ENCODE data around the gene KIR3DL3.
"Not testable (repeated sequence)": the region's sequence is repeated elsewhere in the genome, so short reads cannot be mapped to it uniquely, and the experiment has no call there.

Gene KIR3DL3

GRCh38 chr19:54696117-54696548 lies 28.1 kb upstream of the KIR3DL3 start (continued):
- no peak for TF ChIP-seq ZNF70 (CRISPR knock-in tag; IDR thresholded peaks at IDR 0.05)
- no peak for TF ChIP-seq ISL1 (CRISPR knock-in tag; IDR thresholded peaks at IDR 0.05)

DNA sequence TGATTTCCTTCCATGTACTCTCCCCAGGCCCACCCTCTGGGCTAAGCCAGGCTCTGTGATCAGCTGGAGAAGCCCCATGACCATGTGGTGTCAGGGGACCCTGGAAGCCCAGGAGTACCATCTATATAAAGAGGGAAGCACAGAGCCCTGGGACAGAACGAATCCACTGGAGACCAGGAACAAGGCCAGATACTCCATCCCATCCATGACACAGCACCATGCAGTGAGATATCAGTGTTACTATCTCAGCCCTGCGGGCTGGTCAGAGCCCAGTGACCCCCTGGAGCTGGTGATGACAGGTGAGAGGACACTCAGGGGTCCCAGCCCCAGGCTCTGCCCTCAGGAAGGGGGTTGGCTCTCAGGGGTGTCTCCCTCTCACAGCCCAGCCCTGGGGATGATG lies 27.5 kb upstream of the KIR3DL3 start:
- ATAC-seq, result no peak
- TF ChIP-seq ZNF565 (CRISPR knock-in tag; conservative IDR thresholded peaks at IDR 0.05; ENCODE audit: low read depth) (no peak), ZFP30 (CRISPR knock-in tag; IDR thresholded peaks at IDR 0.05) (no peak), ARNTL (CRISPR knock-in tag; IDR thresholded peaks at IDR 0.05; ENCODE audit: borderline replicate concordance, low read depth) (no peak), BACH2 (CRISPR knock-in tag; IDR thresholded peaks at IDR 0.05; ENCODE audit: borderline replicate concordance) (no peak), CREB5 (CRISPR knock-in tag; IDR thresholded peaks at IDR 0.05; ENCODE audit: low read depth) (no peak), CSDC2 (CRISPR knock-in tag; IDR thresholded peaks at IDR 0.05) (no peak)

GRCh38 chr19:54697716-54698115 lies 26.5 kb upstream of the KIR3DL3 start:
- not testable (repeated sequence) for ATAC-seq

GRCh38 chr19:54704928-54705327 lies 19.3 kb upstream of the KIR3DL3 start:
- no peak for ATAC-seq
- TF ChIP-seq ISL1 (CRISPR knock-in tag; IDR thresholded peaks at IDR 0.05) (no peak), ESRRG (CRISPR knock-in tag; IDR thresholded peaks at IDR 0.05) (no peak), SNAI2 (CRISPR knock-in tag; IDR thresholded peaks at IDR 0.05) (no peak), GLIS3 (CRISPR knock-in tag; IDR thresholded peaks at IDR 0.05) (no peak), ZFP3 (CRISPR knock-in tag; IDR thresholded peaks at IDR 0.05) (no peak), ARNTL (CRISPR knock-in tag; IDR thresholded peaks at IDR 0.05; ENCODE audit: borderline replicate concordance, low read depth) (no peak), ZNF8 (CRISPR knock-in tag; IDR thresholded peaks at IDR 0.05) (no peak)
- TF ChIP-seq, protein P1, sequence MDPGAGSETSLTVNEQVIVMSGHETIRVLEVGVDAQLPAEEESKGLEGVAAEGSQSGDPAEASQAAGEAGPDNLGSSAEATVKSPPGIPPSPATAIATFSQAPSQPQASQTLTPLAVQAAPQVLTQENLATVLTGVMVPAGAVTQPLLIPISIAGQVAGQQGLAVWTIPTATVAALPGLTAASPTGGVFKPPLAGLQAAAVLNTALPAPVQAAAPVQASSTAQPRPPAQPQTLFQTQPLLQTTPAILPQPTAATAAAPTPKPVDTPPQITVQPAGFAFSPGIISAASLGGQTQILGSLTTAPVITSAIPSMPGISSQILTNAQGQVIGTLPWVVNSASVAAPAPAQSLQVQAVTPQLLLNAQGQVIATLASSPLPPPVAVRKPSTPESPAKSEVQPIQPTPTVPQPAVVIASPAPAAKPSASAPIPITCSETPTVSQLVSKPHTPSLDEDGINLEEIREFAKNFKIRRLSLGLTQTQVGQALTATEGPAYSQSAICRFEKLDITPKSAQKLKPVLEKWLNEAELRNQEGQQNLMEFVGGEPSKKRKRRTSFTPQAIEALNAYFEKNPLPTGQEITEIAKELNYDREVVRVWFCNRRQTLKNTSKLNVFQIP (CRISPR knock-in tag; IDR thresholded peaks at IDR 0.05; ENCODE audit: borderline replicate concordance, low read depth), result no peak
- TF ChIP-seq, protein P2, sequence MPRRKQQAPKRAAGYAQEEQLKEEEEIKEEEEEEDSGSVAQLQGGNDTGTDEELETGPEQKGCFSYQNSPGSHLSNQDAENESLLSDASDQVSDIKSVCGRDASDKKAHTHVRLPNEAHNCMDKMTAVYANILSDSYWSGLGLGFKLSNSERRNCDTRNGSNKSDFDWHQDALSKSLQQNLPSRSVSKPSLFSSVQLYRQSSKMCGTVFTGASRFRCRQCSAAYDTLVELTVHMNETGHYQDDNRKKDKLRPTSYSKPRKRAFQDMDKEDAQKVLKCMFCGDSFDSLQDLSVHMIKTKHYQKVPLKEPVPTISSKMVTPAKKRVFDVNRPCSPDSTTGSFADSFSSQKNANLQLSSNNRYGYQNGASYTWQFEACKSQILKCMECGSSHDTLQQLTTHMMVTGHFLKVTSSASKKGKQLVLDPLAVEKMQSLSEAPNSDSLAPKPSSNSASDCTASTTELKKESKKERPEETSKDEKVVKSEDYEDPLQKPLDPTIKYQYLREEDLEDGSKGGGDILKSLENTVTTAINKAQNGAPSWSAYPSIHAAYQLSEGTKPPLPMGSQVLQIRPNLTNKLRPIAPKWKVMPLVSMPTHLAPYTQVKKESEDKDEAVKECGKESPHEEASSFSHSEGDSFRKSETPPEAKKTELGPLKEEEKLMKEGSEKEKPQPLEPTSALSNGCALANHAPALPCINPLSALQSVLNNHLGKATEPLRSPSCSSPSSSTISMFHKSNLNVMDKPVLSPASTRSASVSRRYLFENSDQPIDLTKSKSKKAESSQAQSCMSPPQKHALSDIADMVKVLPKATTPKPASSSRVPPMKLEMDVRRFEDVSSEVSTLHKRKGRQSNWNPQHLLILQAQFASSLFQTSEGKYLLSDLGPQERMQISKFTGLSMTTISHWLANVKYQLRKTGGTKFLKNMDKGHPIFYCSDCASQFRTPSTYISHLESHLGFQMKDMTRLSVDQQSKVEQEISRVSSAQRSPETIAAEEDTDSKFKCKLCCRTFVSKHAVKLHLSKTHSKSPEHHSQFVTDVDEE (CRISPR knock-in tag; IDR thresholded peaks at IDR 0.05), result no peak

DNA sequence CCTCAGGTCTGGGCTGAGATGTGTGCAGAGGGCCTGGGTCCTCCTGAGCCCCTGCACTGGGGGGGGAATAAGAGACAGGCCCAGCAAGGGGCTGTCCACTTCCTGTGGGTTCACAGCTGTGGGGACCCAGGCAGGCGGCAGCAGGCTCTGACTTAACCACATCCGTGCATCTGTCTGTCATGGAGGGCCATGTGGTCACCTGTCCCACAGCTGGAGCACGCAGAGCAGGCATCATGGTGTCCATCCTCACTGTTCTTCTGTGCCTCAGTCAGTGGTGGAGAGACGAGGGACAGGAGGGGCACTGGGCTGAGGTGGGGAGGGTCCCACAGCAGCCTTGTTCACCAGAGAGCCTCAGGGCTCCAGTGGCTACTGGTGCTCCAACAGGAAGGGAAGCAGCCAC lies 16.3 kb upstream of the KIR3DL3 start:
- no peak for ATAC-seq
- no peak for TF ChIP-seq ZNF8 (CRISPR knock-in tag; IDR thresholded peaks at IDR 0.05)
- no peak for TF ChIP-seq PPARA (CRISPR knock-in tag; IDR thresholded peaks at IDR 0.05; ENCODE audit: borderline replicate concordance)
- TF ChIP-seq GLIS3 (CRISPR knock-in tag; IDR thresholded peaks at IDR 0.05), result no peak
- TF ChIP-seq RARB (CRISPR knock-in tag; IDR thresholded peaks at IDR 0.05), result no peak
- TF ChIP-seq ZNF565 (CRISPR knock-in tag; conservative IDR thresholded peaks at IDR 0.05; ENCODE audit: low read depth), result no peak
- TF ChIP-seq ZFP3 (CRISPR knock-in tag; IDR thresholded peaks at IDR 0.05), result no peak
- TF ChIP-seq CREB5 (CRISPR knock-in tag; IDR thresholded peaks at IDR 0.05; ENCODE audit: low read depth), result no peak
- no peak for TF ChIP-seq CSDC2 (CRISPR knock-in tag; IDR thresholded peaks at IDR 0.05)
- TF ChIP-seq, protein P3, sequence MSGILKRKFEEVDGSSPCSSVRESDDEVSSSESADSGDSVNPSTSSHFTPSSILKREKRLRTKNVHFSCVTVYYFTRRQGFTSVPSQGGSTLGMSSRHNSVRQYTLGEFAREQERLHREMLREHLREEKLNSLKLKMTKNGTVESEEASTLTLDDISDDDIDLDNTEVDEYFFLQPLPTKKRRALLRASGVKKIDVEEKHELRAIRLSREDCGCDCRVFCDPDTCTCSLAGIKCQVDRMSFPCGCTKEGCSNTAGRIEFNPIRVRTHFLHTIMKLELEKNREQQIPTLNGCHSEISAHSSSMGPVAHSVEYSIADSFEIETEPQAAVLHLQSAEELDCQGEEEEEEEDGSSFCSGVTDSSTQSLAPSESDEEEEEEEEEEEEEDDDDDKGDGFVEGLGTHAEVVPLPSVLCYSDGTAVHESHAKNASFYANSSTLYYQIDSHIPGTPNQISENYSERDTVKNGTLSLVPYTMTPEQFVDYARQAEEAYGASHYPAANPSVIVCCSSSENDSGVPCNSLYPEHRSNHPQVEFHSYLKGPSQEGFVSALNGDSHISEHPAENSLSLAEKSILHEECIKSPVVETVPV (CRISPR knock-in tag; IDR thresholded peaks at IDR 0.05), result no peak
- TF ChIP-seq BACH2 (CRISPR knock-in tag; IDR thresholded peaks at IDR 0.05; ENCODE audit: borderline replicate concordance), result no peak
- TF ChIP-seq ZFP30 (CRISPR knock-in tag; IDR thresholded peaks at IDR 0.05), result no peak
